Mesenchymal stem cell (in vitro differentiated cells and primary cell): ENCODE measurements around the gene FGF14.
A peak's percentile ranks its signal among the peaks of the same experiment; 100 is the strongest.

Source experiments
- DNase-seq: peaks from one replicate; pipeline ENCODE4 v3.0.0-alpha.2; 2013
- H2AFZ ChIP-seq: one replicate; pipeline ENCODE4 v1.6.1; 2013; ENCODE audit warnings: low read depth, mild to moderate bottlenecking, control low read depth, inconsistent platforms, low read length, moderate library complexity
- H2AK5ac ChIP-seq: 2 replicates; pipeline ENCODE4 v1.6.1; 2013; ENCODE audit warnings: low read length, moderate library complexity, mild to moderate bottlenecking, inconsistent platforms; ENCODE audit not compliant: severe bottlenecking
- H2BK120ac ChIP-seq: one replicate; pipeline ENCODE4 v1.6.1; 2013; ENCODE audit warnings: low read depth, mild to moderate bottlenecking, inconsistent platforms, low read length, moderate library complexity
- H2BK12ac ChIP-seq, 2 experiments: one replicate each; pipeline ENCODE4 v1.6.1; 2013; ENCODE audit warnings: inconsistent platforms in 2 of 2, low read length in 2 of 2, mild to moderate bottlenecking in 2 of 2, moderate library complexity in 2 of 2, control low read depth in 1 of 2
- H2BK15ac ChIP-seq: one replicate; pipeline ENCODE4 v1.6.1; 2013; ENCODE audit warnings: mild to moderate bottlenecking, low read depth, inconsistent platforms; ENCODE audit not compliant: poor library complexity, severe bottlenecking
- H2BK5ac ChIP-seq: 2 replicates; pipeline ENCODE4 v1.6.1; 2013; ENCODE audit warnings: low read depth, mild to moderate bottlenecking, low read length, control low read depth, inconsistent platforms; ENCODE audit not compliant: poor library complexity, severe bottlenecking
- H3K14ac ChIP-seq, 2 experiments: one replicate each; pipeline ENCODE4 v1.6.1; 2013; ENCODE audit warnings: inconsistent platforms in 2 of 2, low read length in 2 of 2, control low read depth in 1 of 2, mild to moderate bottlenecking in 1 of 2, moderate library complexity in 1 of 2
- H3K18ac ChIP-seq, 2 experiments: one replicate each; pipeline ENCODE4 v1.6.1; 2013; ENCODE audit warnings: inconsistent platforms in 2 of 2, low read length in 2 of 2, control low read depth in 1 of 2, low read depth in 1 of 2, mild to moderate bottlenecking in 1 of 2
- H3K23ac ChIP-seq, 2 experiments: one replicate each; pipeline ENCODE4 v1.6.1; 2013; ENCODE audit warnings: inconsistent platforms in 2 of 2, low read length in 2 of 2, mild to moderate bottlenecking in 2 of 2, moderate library complexity in 2 of 2, control low read depth in 1 of 2
- H3K27ac ChIP-seq: 2 replicates; pipeline ENCODE4 v1.5.1; 2013; ENCODE audit warnings: mild to moderate bottlenecking, moderate library complexity, low read length, control low read depth, inconsistent platforms; ENCODE audit not compliant: poor library complexity, severe bottlenecking
- H3K27me3 ChIP-seq, 2 experiments: 2 replicates each; pipeline versions ENCODE4 v1.6.1 to v1.7.0; 2013; ENCODE audit warnings: low read length in 2 of 2, mild to moderate bottlenecking in 2 of 2, moderate library complexity in 2 of 2, control low read depth in 1 of 2, inconsistent platforms in 1 of 2; ENCODE audit not compliant: control insufficient read depth in 1 of 2, insufficient read depth in 1 of 2
- H3K36me3 ChIP-seq, 2 experiments: 2 replicates each; pipeline versions ENCODE4 v1.6.1 to v1.7.0; 2013; ENCODE audit warnings: low read length in 2 of 2, control low read depth in 1 of 2, inconsistent platforms in 1 of 2, low read depth in 1 of 2, mild to moderate bottlenecking in 1 of 2; ENCODE audit not compliant: insufficient read depth in 2 of 2, control insufficient read depth in 1 of 2
- H3K4ac ChIP-seq, 2 experiments: one replicate each; pipeline ENCODE4 v1.6.1; 2013; ENCODE audit warnings: inconsistent platforms in 2 of 2, low read length in 2 of 2, mild to moderate bottlenecking in 2 of 2, moderate library complexity in 2 of 2, control low read depth in 1 of 2, low read depth in 1 of 2
- H3K4me1 ChIP-seq: 2 replicates; pipeline ENCODE4 v1.6.1; 2013; ENCODE audit warnings: low read depth, low read length, control low read depth; ENCODE audit not compliant: control insufficient read depth, insufficient read depth
- H3K4me2 ChIP-seq: 2 replicates; pipeline ENCODE4 v1.6.1; 2013; ENCODE audit warnings: low read length, mild to moderate bottlenecking, inconsistent platforms; ENCODE audit not compliant: poor library complexity, severe bottlenecking
- H3K4me3 ChIP-seq, 2 experiments: 2 replicates each; pipeline versions ENCODE4 v1.5.1 to v1.7.0; 2013; ENCODE audit warnings: low read length in 2 of 2, mild to moderate bottlenecking in 2 of 2, control low read depth in 1 of 2, low read depth in 1 of 2; ENCODE audit not compliant: insufficient read depth in 1 of 2
- H3K79me1 ChIP-seq: replicated peaks from 2 replicates; pipeline ENCODE4 v1.6.1; 2013; ENCODE audit warnings: mild to moderate bottlenecking, control low read depth, low read length, inconsistent platforms; ENCODE audit not compliant: poor library complexity, severe bottlenecking
- H3K9ac ChIP-seq: 2 replicates; pipeline ENCODE4 v1.7.0; 2013; ENCODE audit warnings: mild to moderate bottlenecking, low read length, moderate library complexity
- H3K9me3 ChIP-seq: 2 replicates; pipeline ENCODE4 v1.7.0; 2013; ENCODE audit warnings: mild to moderate bottlenecking, low read length; ENCODE audit not compliant: control insufficient read depth
- H4K8ac ChIP-seq: one replicate; pipeline ENCODE4 v1.6.1; 2013; ENCODE audit warnings: inconsistent platforms, mild to moderate bottlenecking, low read length, moderate library complexity
- H4K91ac ChIP-seq: one replicate; pipeline ENCODE4 v1.6.1; 2013; ENCODE audit warnings: mild to moderate bottlenecking, low read length, inconsistent platforms
- WGBS: methylation state at CpG from one replicate; pipeline ENCODE4 v1.1.7; 2013; ENCODE audit warnings: mixed read lengths; 5-methylcytosine and 5-hydroxymethylcytosine counted together

Gene FGF14

GRCh38 chr13:101946401-101946800 lies 455.4 kb downstream of the FGF14 start:
- H3K18ac ChIP-seq = no peak overlapping the region
- H3K27me3 ChIP-seq = no peaks in the 10 kb centered on the region
- H3K4me2 ChIP-seq = no peak overlapping the region
- no peak overlapping the region for H2AFZ ChIP-seq
- no peak overlapping the region for H3K27ac ChIP-seq
- H3K4me3 ChIP-seq = no peak overlapping the region
- no peak overlapping the region for H2AK5ac ChIP-seq
- H3K14ac ChIP-seq = no peak overlapping the region
- H4K8ac ChIP-seq = no peak overlapping the region
- H2BK5ac ChIP-seq = no peak overlapping the region
- no peak overlapping the region for H3K9ac ChIP-seq
- no peak overlapping the region for H4K91ac ChIP-seq
- no peak overlapping the region for H2BK15ac ChIP-seq
- no peak for DNase-seq
- no peak overlapping the region for H3K4ac ChIP-seq
- H3K9me3 ChIP-seq = no peaks in the 10 kb centered on the region
- no peak overlapping the region for H2BK120ac ChIP-seq
- H3K79me1 ChIP-seq = no peaks in the 10 kb centered on the region
- H3K36me3 ChIP-seq = no peaks in the 10 kb centered on the region
- H3K4me1 ChIP-seq = no peaks in the 10 kb centered on the region
- no peak overlapping the region for H2BK12ac ChIP-seq
- H3K23ac ChIP-seq = no peak overlapping the region

GRCh38 chr13:101945435-101945834 lies 456.4 kb downstream of the FGF14 start:
- peak overlapping the region in 1 of 2 experiments; percentile 48 for H3K23ac ChIP-seq
- no peak for DNase-seq
- H2BK120ac ChIP-seq = no peak overlapping the region
- H2BK12ac ChIP-seq = no peak overlapping the region
- H3K36me3 ChIP-seq = no peaks in the 10 kb centered on the region
- H3K27ac ChIP-seq = no peak overlapping the region
- 71% methylated on average over 6 of the region's 6 CpGs for WGBS
- no peak overlapping the region for H2BK15ac ChIP-seq
- no peak overlapping the region for H3K9ac ChIP-seq
- no peak overlapping the region for H2BK5ac ChIP-seq
- no peak overlapping the region for H2AFZ ChIP-seq
- H4K8ac ChIP-seq = peak overlapping the region; percentile 15
- H4K91ac ChIP-seq = peak overlapping the region; percentile 50
- no peak overlapping the region for H3K4me3 ChIP-seq
- no peaks in the 10 kb centered on the region for H3K9me3 ChIP-seq
- no peak overlapping the region for H3K4me2 ChIP-seq
- H3K27me3 ChIP-seq = peaks cover 0 to under 1% of the 10 kb centered on the region in 2 experiments
- no peaks in the 10 kb centered on the region for H3K4me1 ChIP-seq
- no peaks in the 10 kb centered on the region for H3K79me1 ChIP-seq
- no peak overlapping the region for H3K4ac ChIP-seq
- no peak overlapping the region for H3K18ac ChIP-seq
- H3K14ac ChIP-seq = no peak overlapping the region
- H2AK5ac ChIP-seq = no peak overlapping the region

DNA sequence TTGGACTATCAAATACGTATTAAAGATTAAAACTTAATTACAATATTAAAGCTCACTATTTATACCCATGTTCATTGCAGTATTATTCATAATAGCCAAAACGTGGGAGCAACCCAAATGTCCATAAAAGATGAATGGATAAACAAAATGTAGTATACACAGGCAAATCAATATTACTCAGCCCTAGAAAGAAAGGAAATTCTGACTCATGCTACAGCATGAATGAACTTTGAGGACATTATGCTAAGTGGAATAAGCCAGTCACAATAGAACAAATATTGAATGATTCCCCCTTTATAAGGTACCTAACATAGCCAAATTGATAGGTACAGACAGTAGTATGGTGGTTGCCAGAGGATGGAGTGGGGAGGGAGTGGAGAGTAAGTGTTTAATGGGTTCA lies 457.3 kb downstream of the FGF14 start:
- Histone ChIP-seq H3K14ac (no peak overlapping the region), H3K79me1 (no peaks in the 10 kb centered on the region), H2BK120ac (no peak overlapping the region), H2AK5ac (no peak overlapping the region), H3K9me3 (no peaks in the 10 kb centered on the region), H2BK5ac (no peak overlapping the region), H3K23ac (no peak overlapping the region), H3K4me3 (no peak overlapping the region), H4K8ac (no peak overlapping the region), H3K27ac (no peak overlapping the region), H3K36me3 (no peaks in the 10 kb centered on the region), H4K91ac (no peak overlapping the region), H3K18ac (no peak overlapping the region), H2BK15ac (no peak overlapping the region), H3K4me2 (no peak overlapping the region), H3K4me1 (no peaks in the 10 kb centered on the region), H2BK12ac (no peak overlapping the region), H3K9ac (no peak overlapping the region), H3K27me3 (peaks cover 0 to 6% of the 10 kb centered on the region in 2 experiments), H3K4ac (no peak overlapping the region), H2AFZ (no peak overlapping the region)
- DNase-seq = no peak
- 75% methylated on average over 1 of the region's 2 CpGs for WGBS

- no peak overlapping the region for H2AK5ac ChIP-seq
- no peak overlapping the region for H2BK12ac ChIP-seq
- H3K4me3 ChIP-seq = no peak overlapping the region
- H3K9ac ChIP-seq = peak overlapping the region; percentile 46
- no peak overlapping the region for H4K8ac ChIP-seq
- H3K18ac ChIP-seq = no peak overlapping the region
- no peaks in the 10 kb centered on the region for H3K4me1 ChIP-seq
- no peak overlapping the region for H2BK120ac ChIP-seq
- H3K14ac ChIP-seq = no peak overlapping the region
- no peak overlapping the region for H3K4ac ChIP-seq
- no peak overlapping the region for H3K4me2 ChIP-seq
- H2BK5ac ChIP-seq = no peak overlapping the region
- H3K27me3 ChIP-seq = peaks cover 0 to 6% of the 10 kb centered on the region in 2 experiments
- no peaks in the 10 kb centered on the region for H3K79me1 ChIP-seq
- no peak for DNase-seq
- H4K91ac ChIP-seq = no peak overlapping the region
- WGBS = 80% methylated on average over 2 of the region's 2 CpGs
- no peak overlapping the region for H2BK15ac ChIP-seq
- H3K23ac ChIP-seq = no peak overlapping the region
- no peaks in the 10 kb centered on the region for H3K36me3 ChIP-seq
- no peaks in the 10 kb centered on the region for H3K9me3 ChIP-seq
- H3K27ac ChIP-seq = no peak overlapping the region
- H2AFZ ChIP-seq = no peak overlapping the region
Observed at GRCh38 chr13:101942535-101943157, 459.2 kb downstream of the FGF14 start.
